Activated CD4-positive, alpha-beta T cell treated with anti-CD3 and anti-CD28 coated beads for 1 hour (primary cell): ENCODE results near the gene KRT28.

Experiments
- DNase-seq: peaks from one replicate; pipeline ENCODE4 v3.0.0-alpha.2; 2020

The KRT28 gene, protein sequence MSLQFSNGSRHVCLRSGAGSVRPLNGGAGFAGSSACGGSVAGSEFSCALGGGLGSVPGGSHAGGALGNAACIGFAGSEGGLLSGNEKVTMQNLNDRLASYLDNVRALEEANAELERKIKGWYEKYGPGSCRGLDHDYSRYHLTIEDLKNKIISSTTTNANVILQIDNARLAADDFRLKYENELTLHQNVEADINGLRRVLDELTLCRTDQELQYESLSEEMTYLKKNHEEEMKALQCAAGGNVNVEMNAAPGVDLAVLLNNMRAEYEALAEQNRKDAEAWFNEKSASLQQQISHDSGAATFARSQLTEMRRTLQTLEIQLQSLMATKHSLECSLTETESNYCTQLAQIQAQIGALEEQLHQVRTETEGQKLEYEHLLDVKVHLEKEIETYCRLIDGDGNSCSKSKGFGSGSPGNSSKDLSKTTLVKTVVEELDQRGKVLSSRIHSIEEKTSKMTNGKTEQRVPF

DNA sequence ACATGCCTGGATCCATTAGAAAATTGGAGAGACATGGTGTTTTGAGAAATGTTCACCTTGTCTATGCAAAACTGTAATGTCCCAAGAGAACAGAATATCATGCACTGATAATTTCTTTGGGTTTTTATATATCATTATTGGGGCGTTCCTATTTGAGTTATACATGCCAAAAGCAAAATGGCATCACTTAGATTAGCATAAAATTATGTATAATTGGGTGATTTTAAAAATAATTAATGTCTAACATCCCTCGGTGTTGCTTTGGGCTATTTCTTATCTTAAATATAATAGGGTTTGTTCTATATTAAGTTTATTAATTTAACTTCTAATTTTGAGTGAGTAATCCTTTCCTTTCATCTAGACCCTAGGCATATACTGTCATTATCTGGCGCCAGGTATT is at the start of gene KRT28:
Gene KRT28, minus strand, starts transcription at position 101 of the 400 bp plus-strand sequence. Its CDS starts 66 bp downstream, at position 35.
- no peak for DNase-seq

DNA sequence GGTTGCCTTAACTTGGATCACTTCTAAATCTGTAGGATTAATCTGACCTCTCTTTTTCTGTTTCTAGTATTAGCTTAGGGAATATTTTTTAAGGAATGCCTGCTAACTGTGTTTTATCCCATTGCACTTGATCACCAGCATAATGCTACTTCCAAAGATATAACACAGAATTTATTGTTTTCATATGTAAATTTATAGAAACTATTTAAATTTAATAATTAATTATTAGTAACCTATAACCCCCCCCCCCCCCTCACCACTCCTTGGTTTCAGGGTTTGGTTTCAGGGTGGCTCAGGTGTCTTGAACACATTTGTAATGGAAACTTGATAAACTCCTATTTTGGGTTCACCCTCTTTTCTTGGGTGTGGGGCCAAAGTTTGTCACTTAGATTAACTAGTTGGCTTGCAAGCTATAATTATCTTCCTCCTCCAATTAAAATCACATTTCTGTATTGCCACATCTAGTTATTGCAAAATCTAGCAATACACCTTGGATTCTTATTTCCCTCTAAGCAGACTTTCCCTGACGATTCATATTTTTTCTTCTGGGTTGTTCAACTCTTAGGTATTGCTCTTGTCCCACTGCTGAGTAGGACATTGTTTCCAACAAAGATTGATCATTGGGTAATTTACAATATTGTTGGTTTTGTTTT is 49.0 kb upstream of the KRT28 start:
- DNase-seq: no peak

DNA sequence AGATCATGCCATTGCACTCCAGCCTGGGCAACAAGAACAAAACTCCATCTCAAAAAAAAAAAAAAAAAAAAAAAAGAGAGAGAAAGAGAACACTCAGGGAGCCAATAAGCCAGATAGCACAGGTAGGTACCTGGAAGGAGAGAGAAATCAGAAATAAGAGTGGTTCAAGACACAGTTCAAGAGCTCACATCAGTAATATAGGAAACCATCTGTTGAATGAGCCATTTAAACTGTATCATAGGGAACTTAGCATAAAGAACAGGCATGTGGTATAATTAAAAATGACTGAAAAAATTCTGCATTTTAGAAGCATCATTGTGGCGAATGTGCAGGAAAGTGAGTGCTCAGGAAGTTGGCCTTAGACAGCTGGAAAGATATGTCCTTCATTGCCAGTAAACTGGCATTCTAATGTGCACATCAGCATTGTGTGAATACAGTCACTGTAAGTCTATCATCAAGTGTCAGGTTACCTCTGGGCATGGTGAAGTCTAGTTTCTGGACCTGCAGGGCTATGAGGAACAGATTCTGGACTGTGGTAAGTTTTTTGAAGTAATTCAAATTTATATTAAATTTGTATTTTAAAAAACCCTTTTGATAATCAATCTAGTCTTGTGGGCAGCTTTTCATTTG is 46.9 kb upstream of the KRT28 start:
- DNase-seq: no peak

DNA sequence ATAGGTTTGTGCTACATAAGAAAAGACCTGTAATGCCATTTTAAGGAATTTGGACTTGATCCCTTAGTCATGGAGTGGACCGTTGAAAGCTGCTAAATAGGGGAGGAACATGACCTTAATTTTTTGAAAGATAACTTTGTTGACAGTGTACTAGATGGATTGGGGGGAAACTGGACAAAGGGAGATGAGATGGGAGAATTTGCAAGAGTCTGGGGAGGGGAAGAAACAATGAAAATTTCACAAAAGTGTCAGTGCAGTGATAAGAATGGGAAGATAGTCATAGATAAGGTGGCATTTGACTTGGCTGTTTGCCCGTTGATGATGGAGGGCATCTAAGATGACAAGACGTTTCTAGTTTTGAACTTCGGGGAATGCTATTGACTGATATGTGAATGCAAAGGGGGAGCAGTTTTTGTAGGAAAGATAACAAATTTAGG is 44.9 kb upstream of the KRT28 start:
- DNase-seq: no peak

DNA sequence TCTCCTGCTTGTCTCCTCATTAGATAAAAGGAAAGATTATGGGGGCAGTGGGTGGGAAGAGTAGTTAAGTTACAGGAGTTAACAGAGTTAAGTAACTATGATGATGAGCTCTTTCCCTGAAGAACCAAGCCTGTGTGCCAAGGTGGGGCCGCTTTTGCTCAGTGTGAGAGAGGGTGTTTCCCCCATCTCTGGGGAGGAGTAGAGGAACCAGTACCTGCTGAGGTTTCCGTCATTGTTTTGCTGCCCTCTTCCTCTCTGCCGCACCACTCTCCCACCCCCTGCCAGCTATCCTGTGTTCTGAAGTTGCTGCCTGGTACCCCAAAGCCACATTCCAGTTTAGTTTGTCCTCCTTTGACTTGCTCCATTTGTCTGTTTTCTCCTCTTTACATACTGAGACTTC is 43.5 kb upstream of the KRT28 start:
- no peak for DNase-seq

DNA sequence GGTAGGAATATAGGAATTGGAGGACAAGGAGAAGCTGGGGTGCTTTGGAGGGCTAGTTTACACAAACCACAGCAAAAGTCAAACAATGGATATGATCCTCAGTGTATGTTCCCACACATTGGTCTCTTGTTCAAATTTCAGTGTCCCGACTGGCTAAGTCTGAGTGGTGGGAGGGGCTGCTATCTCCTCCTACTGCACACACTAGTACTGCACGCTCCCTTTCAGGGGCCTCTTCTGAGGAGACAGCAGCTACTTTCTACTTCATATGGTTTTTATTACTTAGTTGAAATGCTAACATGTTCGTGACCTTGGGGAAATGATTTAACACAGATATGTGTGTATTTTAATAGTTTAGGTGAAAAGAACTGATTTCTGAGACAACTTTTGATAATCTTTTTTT is 41.5 kb upstream of the KRT28 start:
- DNase-seq: no peak

DNA sequence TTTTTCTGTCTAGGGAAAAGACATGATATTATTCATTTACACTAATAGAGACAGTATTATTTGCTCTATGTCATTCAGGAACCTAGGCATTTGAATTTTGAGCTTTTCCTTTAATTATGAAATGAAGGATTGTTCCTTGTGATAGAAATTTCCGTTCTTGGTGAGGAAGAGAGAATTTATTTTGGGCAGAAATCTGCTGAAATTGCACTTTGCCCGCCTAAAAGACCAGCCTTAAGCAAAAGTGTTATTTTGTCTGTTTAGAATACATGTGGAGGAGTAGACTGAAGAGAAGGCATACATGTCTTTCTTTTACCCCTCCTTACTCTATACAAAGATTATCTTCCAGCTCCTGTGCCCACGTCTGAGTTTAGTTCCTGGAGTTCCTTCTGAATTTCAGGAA is 39.4 kb upstream of the KRT28 start:
- no peak for DNase-seq

DNA sequence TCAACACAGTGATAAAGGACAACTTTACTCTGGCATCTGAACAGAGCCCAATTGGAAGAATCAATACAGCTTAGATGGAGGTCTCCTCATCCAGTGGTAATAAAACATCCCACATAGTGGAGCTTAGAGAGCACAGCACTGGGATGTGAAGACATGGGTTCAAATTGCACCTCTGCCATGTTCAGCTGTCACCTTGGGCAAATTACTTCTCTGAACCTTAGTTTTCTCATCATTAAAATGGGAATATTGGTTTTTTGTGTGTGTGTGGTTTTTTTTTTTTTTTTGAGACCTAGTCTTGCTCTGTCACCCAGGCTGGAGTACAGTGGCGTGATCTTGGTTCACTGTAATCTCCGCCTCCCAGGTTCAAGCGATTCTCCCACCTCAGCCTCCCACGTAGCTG is 36.3 kb upstream of the KRT28 start:
- DNase-seq: no peak

DNA sequence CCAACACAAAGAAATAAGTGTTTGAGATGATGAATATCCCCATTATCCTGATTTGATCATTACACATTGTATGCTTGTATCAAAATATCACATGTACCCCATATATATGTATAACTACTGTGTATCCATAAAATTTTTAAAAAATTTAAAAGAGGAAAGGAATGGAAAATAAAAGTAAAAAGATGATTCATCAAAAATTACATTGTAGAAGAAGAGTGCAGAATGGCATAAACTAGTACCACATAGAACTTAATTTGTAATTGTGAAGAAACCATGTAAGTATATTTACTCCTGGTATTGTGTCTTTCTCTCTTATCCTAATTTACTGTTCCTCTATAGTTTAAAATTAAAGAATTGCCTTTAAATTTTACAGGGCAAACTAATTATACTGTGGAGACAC is 34.1 kb upstream of the KRT28 start:
- no peak for DNase-seq

DNA sequence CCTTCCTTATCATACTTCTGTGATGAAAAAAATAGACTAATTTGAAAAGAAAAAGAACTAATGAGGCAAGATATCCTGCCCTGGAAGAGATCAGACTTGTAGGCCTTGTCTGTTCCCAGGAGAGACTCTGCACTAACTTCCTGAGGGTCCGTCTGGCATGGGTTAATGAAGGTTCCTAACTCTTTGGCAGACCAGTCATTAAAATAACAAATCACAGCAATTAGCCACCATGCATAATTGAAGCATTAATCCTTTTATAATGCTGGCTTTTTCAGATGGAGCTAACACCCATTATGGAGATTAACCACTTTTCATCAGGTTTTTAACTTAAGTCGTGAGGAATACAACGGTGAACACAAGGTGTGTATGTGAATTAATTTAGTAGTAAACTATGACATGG is 33.1 kb upstream of the KRT28 start:
- no peak for DNase-seq

DNA sequence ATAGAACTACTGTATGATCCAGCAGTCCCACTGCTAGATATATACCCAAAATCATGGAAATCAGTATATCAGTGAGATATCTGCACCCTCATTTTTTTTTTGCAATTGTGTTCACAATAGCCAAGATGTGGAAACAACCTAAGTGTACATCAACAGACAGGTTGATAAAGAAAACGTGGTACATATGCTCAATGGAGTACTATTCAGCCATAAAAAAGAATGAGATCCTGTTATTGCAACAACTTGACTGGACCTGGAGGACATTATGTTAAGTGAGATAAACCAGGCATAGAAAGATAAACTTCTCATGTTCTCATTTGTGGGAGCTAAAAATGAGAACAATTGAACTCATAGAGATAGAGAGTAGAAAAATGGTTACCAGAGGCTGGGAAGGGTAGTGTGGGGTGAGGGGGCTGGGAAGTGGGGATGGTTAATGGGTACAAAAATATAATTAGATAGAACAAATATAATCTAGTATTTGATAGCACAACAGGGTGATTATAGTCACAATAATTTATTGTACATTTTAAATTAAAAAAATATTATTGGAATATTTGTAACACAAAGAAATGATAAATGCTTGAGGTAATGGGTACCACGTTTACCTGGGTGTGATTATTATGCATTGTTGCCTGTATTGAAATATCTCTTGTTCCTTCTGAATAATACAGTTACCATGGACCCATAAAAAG is 30.5 kb upstream of the KRT28 start:
- no peak for DNase-seq

DNA sequence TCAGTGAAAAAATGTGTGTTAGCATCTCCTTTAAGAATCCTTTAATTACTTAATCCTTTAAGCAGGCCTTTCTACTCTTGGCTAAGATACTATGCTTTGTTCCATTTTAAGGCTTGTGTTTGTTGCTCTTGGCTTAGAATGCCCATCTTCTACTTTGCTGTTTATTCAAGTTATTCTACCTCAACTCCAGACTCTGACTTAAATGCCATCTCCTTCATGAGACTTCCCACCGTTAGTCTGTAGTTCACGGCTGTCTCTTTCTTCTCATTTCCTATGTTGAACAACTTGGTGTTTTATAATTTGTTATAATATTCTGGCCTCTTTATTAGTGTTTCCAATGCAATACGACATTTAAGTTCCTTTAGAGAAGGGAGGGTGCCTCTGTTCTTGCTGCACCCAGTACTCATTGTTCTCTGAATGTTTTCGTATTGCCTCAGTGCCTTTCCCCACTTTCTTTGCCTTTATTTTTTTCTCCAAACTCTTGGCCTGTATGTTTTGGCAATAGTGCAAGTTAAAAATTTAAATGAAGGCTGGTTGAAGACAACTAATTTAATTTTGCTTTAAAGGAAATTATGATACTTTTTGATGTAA is 28.8 kb upstream of the KRT28 start:
- DNase-seq: no peak

DNA sequence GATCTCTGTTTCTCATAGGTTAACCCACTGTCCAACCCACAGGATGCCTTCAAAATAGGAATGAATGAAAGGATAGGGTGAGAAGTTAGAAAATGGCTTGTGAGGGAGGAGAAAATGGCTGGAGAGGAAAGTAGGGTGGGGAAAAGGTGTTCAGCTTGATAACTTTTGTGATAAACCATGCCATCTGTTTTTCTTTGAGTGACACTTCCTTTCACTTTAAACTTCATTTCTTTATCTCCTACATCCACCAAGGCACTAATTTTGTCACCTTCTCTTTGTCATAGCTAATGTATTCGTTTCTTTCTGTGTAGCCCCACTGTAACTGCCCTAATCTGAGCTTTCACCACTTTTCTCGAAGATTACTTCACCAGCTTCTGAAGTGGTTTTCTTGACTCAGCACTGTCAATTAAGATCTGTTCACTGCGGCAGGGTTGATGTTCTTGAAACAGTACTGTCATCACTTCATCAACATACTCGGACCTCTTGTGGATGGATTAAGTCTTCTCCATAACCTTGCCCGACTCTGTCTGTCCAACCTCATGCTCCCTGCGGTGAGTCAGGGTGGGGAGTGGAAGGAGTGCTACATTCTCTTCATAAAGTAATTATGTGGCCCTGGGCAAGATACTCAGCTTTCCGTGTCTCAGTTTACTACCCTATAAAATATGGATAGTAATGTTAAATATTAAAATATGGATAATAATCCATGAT is 28.1 kb upstream of the KRT28 start:
- no peak for DNase-seq

DNA sequence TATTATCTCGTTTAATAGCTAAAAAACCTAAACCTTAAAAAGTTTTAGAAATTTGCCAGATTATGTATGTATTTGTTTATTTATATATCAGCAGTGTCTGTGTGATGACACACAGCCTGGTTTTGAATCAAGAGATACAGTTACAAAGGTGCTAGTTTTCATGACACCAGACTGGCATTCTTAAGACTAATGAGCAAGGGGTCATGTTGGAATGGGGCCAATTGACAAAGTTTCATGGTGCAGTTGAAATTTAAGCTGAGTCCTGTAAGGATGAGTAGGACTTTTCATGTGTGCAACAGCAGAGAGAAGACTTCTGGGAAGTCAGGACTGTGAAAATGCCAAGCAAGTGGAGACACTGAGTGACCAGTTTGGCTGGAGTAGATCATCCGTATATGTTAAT is 25.8 kb upstream of the KRT28 start:
- no peak for DNase-seq

DNA sequence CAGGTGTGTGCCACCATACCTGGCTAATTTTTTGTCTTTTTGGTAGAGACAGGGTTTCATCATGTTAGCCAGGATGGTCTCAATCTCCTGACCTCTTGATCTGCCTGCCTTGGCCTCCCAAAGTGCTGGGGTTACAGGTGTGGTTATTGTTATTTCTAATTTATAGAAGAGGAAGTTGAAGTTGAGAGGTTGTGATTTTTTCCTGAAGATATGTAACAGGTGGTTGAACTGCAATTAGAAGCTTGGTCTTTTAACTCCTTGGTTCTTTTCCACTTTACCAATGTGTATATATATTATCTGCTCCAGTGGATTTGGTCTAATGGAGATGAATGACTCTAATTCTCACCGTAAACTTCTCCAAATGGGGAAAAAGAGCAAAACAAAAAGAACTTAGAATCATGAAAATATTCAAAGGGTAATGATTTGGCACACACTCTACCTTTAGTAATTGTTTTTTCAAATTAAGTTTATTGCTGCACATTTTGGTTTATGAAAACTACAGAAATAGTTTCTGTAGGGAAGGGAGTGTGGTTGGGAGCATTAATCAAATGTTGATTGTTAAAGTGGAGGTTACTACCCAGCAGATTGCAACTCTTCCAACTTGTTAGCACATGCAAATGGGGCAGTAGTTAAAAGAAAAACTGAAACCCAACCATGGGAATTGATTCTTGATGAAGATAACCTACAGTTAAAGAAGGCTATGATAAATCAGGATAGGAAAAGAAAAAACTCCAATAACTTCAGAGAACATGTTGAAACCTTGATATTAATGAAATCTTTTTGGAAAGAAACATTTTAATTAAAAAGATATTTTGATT is 24.5 kb upstream of the KRT28 start:
- DNase-seq: no peak

DNA sequence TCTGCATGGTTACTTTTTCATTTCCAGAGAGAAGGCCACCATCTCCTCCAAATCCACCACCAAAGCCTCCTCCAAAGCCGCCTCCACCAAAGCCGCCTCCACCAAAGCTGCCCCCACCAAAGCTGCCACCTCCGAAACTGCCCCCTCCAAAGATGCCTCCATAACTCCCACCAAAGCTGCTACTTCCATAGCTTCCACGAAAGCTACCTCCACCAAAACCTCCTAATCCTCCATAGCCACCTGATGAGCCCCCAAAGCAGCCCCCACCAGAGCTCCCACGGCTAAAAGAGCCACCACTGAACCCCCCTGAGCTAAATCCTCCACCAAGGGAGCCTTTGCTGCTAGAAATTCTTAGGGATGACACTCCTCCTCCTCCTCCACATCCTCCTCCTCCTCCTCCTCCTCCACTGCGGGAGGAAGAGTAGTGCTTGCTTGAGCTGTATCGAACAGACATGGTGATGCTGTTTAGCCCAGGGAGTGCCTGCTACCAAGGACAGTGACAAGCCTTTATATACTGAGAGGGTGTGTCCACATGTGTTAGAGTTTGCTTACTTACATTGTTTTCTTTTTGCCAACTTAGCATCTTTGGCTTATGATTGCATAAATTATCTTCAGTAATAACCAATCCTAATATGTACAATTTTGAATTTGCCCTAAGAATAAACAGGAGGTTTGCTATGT is 22.5 kb upstream of the KRT28 start, which contains the start of gene KRT10:
Gene KRT10, minus strand, starts transcription at position 483 of the 681 bp plus-strand sequence. Its CDS starts 29 bp downstream, at position 454.
- no peak for DNase-seq

DNA sequence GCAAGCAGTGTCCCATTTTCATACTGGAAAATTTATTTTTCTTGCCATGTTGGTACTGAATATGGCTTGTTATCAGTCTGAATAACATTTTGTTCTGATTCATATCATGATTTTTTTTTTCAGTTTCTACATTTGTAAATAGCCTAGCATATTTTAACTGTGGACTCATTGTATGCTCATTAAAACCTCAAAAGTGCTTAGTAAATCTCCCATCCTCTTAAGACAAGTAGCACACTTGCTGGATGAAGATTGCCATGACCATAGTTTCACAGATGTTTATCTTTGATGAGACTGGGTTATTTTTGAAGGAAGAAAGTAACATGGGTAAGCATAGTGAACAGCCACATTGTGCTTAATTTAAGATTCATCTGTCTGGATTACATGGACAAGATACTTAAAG is 21.8 kb upstream of the KRT28 start:
- no peak for DNase-seq

DNA sequence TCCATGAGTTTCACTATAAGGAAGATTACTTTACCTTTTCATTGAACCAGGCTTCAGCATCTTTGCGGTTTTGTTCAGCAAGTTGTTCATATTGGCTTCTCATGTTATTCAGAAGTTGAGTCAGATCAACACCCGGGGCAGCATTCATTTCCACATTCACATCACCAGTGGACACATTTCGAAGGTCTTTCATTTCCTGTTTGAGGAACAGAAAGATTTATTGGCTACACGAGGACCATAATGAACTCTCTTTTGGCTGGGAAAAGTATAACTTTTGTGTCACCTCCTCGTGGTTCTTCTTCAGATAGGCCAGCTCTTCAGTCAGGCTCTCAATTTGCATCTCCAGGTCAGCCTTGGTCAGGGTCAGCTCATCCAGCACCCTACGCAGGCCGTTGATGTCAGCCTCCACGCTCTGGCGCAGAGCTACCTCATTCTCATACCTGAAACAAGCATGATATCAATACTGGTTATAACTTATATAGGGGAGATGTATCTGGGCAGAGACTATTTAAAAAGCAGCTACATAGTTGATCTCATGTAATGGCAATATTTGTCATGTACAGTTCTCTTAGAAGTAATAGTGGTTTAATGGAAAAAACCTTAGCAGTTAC is 20.6 kb upstream of the KRT28 start:
- DNase-seq: no peak

DNA sequence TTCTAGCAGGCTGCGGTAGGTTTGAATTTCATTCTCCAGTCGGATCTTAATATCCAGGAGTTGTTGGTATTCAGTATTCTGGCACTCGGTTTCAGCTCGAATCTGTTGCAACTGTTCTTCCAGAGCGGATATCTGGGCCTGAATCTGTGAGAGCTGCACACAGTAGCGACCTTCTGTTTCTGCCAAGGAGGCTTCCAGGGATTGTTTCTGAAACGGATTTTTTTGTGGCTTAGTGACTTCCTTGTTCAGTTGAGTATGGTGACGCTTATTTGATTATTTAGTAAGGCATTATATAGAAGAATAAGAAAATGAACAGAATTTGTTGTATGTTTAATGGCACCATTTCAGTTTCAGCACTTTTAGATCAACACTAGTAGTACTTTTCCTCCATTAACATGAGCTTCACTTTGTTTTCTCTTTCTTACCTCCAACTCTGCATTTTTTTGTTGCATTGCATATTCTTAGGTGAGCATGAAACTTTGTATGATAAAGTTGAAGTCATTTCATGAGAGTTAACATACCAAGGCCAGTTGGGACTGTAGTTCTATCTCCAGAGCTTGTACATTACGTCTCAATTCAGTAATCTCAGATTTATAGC is 19.9 kb upstream of the KRT28 start:
- DNase-seq: no peak
